ENCODE data around the gene FSHR. TPM values are rescaled to one million over a fixed set of nuclear protein-coding genes. Genes with fewer than 3 reads are reported as not detected.

The FSHR gene
- total RNA-seq, 4 donors from 2014 or later, result not detected

DNA sequence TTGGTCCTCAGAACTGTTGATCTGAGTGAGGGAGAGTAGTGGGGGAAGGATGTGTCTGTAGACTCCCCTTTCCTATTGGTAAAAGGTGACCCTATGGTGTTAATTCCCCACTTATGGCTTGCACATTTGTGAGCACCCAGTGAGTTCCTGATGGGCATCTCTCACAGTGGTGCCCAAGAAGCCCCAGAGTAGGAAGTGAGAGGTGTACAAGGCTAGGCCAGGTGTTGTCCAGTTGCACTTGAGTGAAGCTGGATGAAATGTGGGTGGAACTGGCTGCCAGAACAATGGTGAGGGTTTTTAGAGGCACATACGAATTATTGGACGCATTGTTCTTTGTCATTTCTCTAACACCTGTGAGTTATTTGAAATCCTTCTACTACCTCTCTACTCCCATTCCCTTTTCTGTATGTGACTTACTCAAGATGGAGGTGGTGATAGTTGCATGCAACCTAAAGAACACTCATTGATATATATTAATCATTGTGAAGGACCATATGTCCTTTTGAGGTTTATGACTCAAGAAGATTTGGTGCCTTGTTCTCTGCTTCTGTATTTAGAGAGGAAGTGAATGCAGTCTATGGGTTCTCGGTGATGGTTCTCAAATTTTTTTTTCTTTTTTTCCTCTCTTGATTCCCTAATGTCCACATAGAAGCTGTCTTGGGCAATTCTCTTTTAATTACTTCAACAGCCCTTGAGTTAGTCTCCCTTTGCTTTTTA is 162.7 kb downstream of the FSHR start:
- no peaks in the 10 kb centered on the region for H3K9me3 ChIP-seq
- TF ChIP-seq POLR2AphosphoS5 (IDR thresholded peaks at IDR 0.05) (no peak), EP300 (IDR thresholded peaks at IDR 0.05) (no peak), POLR2A (IDR thresholded peaks at IDR 0.05) (no peak), CTCF (IDR thresholded peaks at IDR 0.05) (no peak)
- DNase-seq (ENCODE audit: low spot score in 2 of 2), result no peak
- H3K36me3 ChIP-seq, result no peaks in the 10 kb centered on the region
- no peak overlapping the region for H3K4me3 ChIP-seq
- no peak overlapping the region for H3K27ac ChIP-seq
- 77% methylated on average over 3 of the region's 3 CpGs for WGBS
- H3K27me3 ChIP-seq, result no peaks in the 10 kb centered on the region
- H3K4me1 ChIP-seq, result no peaks in the 10 kb centered on the region

GRCh38 chr2:48984922-48985321 is 169.4 kb downstream of the FSHR start:
- DNase-seq (ENCODE audit: low spot score in 2 of 2), result no peak
- Histone ChIP-seq H3K9me3 (no peaks in the 10 kb centered on the region), H3K36me3 (no peaks in the 10 kb centered on the region), H3K27me3 (no peaks in the 10 kb centered on the region), H3K4me3 (no peak overlapping the region), H3K27ac (no peak overlapping the region), H3K4me1 (no peaks in the 10 kb centered on the region)
- WGBS, result 54% methylated on average over 5 of the region's 5 CpGs
- TF ChIP-seq EP300 (IDR thresholded peaks at IDR 0.05) (no peak), CTCF (IDR thresholded peaks at IDR 0.05) (no peak), POLR2AphosphoS5 (IDR thresholded peaks at IDR 0.05) (no peak), POLR2A (IDR thresholded peaks at IDR 0.05) (no peak)

GRCh38 chr2:48983551-48983950 is 170.8 kb downstream of the FSHR start:
- H3K4me3 ChIP-seq, result no peak overlapping the region
- TF ChIP-seq CTCF (IDR thresholded peaks at IDR 0.05) (no peak), POLR2AphosphoS5 (IDR thresholded peaks at IDR 0.05) (no peak), POLR2A (IDR thresholded peaks at IDR 0.05) (no peak), EP300 (IDR thresholded peaks at IDR 0.05) (no peak)
- no peak overlapping the region for H3K27ac ChIP-seq
- WGBS, result 100% methylated on average over 1 of the region's 1 CpG
- no peak for DNase-seq (ENCODE audit: low spot score in 2 of 2)
- no peaks in the 10 kb centered on the region for H3K4me1 ChIP-seq
- no peaks in the 10 kb centered on the region for H3K9me3 ChIP-seq
- H3K27me3 ChIP-seq, result no peaks in the 10 kb centered on the region
- H3K36me3 ChIP-seq, result no peaks in the 10 kb centered on the region

GRCh38 chr2:48982887-48983435 is 171.4 kb downstream of the FSHR start:
- H3K4me1 ChIP-seq, result no peaks in the 10 kb centered on the region
- DNase-seq (ENCODE audit: low spot score in 2 of 2), result no peak
- no peaks in the 10 kb centered on the region for H3K27me3 ChIP-seq
- H3K4me3 ChIP-seq, result no peak overlapping the region
- H3K9me3 ChIP-seq, result no peaks in the 10 kb centered on the region
- WGBS, result 81% methylated on average over 4 of the region's 4 CpGs
- no peaks in the 10 kb centered on the region for H3K36me3 ChIP-seq
- H3K27ac ChIP-seq, result no peak overlapping the region
- TF ChIP-seq POLR2A (IDR thresholded peaks at IDR 0.05) (no peak), EP300 (IDR thresholded peaks at IDR 0.05) (no peak), POLR2AphosphoS5 (IDR thresholded peaks at IDR 0.05) (no peak), CTCF (IDR thresholded peaks at IDR 0.05) (no peak)

DNA sequence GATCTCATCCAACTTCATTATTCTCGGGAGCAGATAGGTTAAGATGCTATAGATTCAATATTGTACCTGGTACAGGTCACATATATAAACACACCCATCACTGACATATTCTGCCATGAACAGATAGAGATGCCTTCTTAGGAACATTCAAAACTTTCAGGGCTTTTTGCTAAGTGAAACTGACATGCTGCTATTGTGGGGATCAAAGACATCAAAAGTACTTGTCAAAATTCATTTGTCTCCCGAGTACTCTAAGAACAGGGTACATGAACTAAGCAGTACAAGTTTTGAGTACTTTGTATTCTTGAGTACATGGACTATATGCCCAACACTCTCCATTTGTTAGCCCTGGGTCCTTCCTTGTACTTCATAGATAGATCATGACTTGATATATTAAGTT is 173.5 kb downstream of the FSHR start:
- Histone ChIP-seq H3K27ac (no peak overlapping the region), H3K36me3 (no peaks in the 10 kb centered on the region), H3K9me3 (no peaks in the 10 kb centered on the region), H3K27me3 (no peaks in the 10 kb centered on the region), H3K4me1 (no peaks in the 10 kb centered on the region), H3K4me3 (no peak overlapping the region)
- 88% methylated on average over 2 of the region's 2 CpGs for WGBS
- TF ChIP-seq CTCF (IDR thresholded peaks at IDR 0.05), result no peak
- no peak for TF ChIP-seq POLR2AphosphoS5 (IDR thresholded peaks at IDR 0.05)
- no peak for TF ChIP-seq EP300 (IDR thresholded peaks at IDR 0.05)
- TF ChIP-seq POLR2A (IDR thresholded peaks at IDR 0.05), result no peak
- DNase-seq (ENCODE audit: low spot score in 2 of 2), result no peak
